Esophagus muscularis mucosa (tissue), 4 donors: ENCODE data around the gene GDF11.

Source experiments
- CTCF ChIP-seq, 3 experiments: fragments of 200-600 bp in 2 of 3; fragments of 450-650 bp in 1 of 3; sonication (generic) in 2 of 3; IDR thresholded peaks; one replicate each; pipeline ENCODE4 v1.5.1; 2017 to 2019; ENCODE audit warnings: antibody characterized with exemption in 3 of 3, mild to moderate bottlenecking in 2 of 3, moderate library complexity in 1 of 3
- EP300 ChIP-seq: sonication (generic); formaldehyde crosslinking; IDR thresholded peaks from one replicate; pipeline ENCODE4 v1.6.1; 2017; ENCODE audit warnings: antibody characterized with exemption
- POLR2A ChIP-seq: fragments of 450-650 bp; IDR thresholded peaks from one replicate; pipeline ENCODE4 v1.6.1; 2017; ENCODE audit warnings: antibody characterized with exemption, moderate library complexity, mild to moderate bottlenecking, low read depth
- POLR2AphosphoS5 ChIP-seq, 2 donors: sonication (generic); formaldehyde crosslinking; IDR thresholded peaks; one replicate each; pipeline ENCODE4 v1.6.1; 2017; ENCODE audit warnings: antibody characterized with exemption in 2 of 2

- TF ChIP-seq POLR2A = no peak
- no peak for TF ChIP-seq CTCF (IDR thresholded peaks at IDR 0.05)
- no peak for TF ChIP-seq EP300
- no peak for TF ChIP-seq POLR2AphosphoS5 (IDR thresholded peaks at IDR 0.05)
Measured at GRCh38 chr12:55702861-55703260, 40.1 kb upstream of the GDF11 start.
